NCI-H1436 treated with DMSO at 0.1 percent for 48 hours (cell line): ENCODE results near the gene RBM39.
A peak's percentile ranks its signal among the peaks of the same experiment; 100 is the strongest.

ENCODE experiments used
- DNase-seq: peaks from one replicate; lab custom pipeline; 2025; lab: John Stamatoyannopoulos, UW

RBM39 gene

GRCh38 chr20:35674921-35675320, 67.1 kb downstream of the RBM39 start:
- DNase-seq: no peak

- no peak for DNase-seq
Measured at GRCh38 chr20:35673884-35674283, 68.2 kb downstream of the RBM39 start.

GRCh38 chr20:35669681-35670080, 72.4 kb downstream of the RBM39 start:
- DNase-seq: no peak

GRCh38 chr20:35669221-35669620, 72.8 kb downstream of the RBM39 start:
- DNase-seq: no peak

GRCh38 chr20:35665949-35666288, 76.1 kb downstream of the RBM39 start:
- DNase-seq: no peak

- DNase-seq: peak; percentile 71
Measured at GRCh38 chr20:35664466-35665206, 77.4 kb downstream of the RBM39 start, which contains the start of the genes CPNE1 and RBM12. Gene CPNE1, minus strand, starts transcription at chr20:35664900. Its CDS starts 31,977 bp downstream, at chr20:35632923. Gene RBM12, minus strand, starts transcription at chr20:35664900. Its CDS starts 9,578 bp downstream, at chr20:35655322.

GRCh38 chr20:35663516-35664465, 78.3 kb downstream of the RBM39 start:
- no peak for DNase-seq

GRCh38 chr20:35662551-35662950, 79.5 kb downstream of the RBM39 start:
- no peak for DNase-seq

GRCh38 chr20:35661908-35662307, 80.2 kb downstream of the RBM39 start:
- no peak for DNase-seq

GRCh38 chr20:35661053-35661452, 81.0 kb downstream of the RBM39 start:
- DNase-seq: no peak

GRCh38 chr20:35660122-35660937, 81.7 kb downstream of the RBM39 start:
- no peak for DNase-seq

GRCh38 chr20:35657271-35657670, 84.8 kb downstream of the RBM39 start:
- no peak for DNase-seq

- no peak for DNase-seq
Measured at GRCh38 chr20:35654415-35654814, 87.6 kb downstream of the RBM39 start.

GRCh38 chr20:35653893-35654292, 88.2 kb downstream of the RBM39 start:
- DNase-seq: no peak
